ENCODE data around the gene ARHGEF19.

- TF ChIP-seq TCF7L2 (IDR thresholded peaks at IDR 0.05; ENCODE audit: low read depth, low read length) (no peak), CTCF (IDR thresholded peaks at IDR 0.05) (no peak), POLR2AphosphoS5 (IDR thresholded peaks at IDR 0.05; ENCODE audit: low read depth, low read length) (no peak)
- TF ChIP-seq, protein P1, sequence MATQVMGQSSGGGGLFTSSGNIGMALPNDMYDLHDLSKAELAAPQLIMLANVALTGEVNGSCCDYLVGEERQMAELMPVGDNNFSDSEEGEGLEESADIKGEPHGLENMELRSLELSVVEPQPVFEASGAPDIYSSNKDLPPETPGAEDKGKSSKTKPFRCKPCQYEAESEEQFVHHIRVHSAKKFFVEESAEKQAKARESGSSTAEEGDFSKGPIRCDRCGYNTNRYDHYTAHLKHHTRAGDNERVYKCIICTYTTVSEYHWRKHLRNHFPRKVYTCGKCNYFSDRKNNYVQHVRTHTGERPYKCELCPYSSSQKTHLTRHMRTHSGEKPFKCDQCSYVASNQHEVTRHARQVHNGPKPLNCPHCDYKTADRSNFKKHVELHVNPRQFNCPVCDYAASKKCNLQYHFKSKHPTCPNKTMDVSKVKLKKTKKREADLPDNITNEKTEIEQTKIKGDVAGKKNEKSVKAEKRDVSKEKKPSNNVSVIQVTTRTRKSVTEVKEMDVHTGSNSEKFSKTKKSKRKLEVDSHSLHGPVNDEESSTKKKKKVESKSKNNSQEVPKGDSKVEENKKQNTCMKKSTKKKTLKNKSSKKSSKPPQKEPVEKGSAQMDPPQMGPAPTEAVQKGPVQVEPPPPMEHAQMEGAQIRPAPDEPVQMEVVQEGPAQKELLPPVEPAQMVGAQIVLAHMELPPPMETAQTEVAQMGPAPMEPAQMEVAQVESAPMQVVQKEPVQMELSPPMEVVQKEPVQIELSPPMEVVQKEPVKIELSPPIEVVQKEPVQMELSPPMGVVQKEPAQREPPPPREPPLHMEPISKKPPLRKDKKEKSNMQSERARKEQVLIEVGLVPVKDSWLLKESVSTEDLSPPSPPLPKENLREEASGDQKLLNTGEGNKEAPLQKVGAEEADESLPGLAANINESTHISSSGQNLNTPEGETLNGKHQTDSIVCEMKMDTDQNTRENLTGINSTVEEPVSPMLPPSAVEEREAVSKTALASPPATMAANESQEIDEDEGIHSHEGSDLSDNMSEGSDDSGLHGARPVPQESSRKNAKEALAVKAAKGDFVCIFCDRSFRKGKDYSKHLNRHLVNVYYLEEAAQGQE (IDR thresholded peaks at IDR 0.05; ENCODE audit: insufficient read depth in 1 of 2, low read depth in 2 of 2, low read length in 1 of 2) = no peak
Observed at GRCh38 chr1:16158025-16158424, 54.4 kb downstream of the ARHGEF19 start.

All from Panc1 (cell line).